GM19239 (cell line): ENCODE results near the gene TLCD4.
"Not testable (repeated sequence)": the region's sequence is repeated elsewhere in the genome, so short reads cannot be mapped to it uniquely, and the experiment has no call there.

Experiments
- DNase-seq: peaks from one replicate; pipeline ENCODE4 v3.0.0; 2011; ENCODE audit warnings: low spot score; ENCODE audit not compliant: insufficient read length
- FAIRE-seq: peaks from 2 replicates; lab custom pipeline; 2011; peaks lifted over from hg19 to GRCh38; lab: Jason Lieb, UNC

TLCD4 gene

GRCh38 chr1:95139039-95139438 is 21.9 kb downstream of the TLCD4 start:
- FAIRE-seq: no peak
- no peak for DNase-seq

GRCh38 chr1:95140791-95141190 is 23.6 kb downstream of the TLCD4 start:
- FAIRE-seq (no peak), DNase-seq (no peak)

GRCh38 chr1:95145493-95145892 is 28.3 kb downstream of the TLCD4 start:
- FAIRE-seq: no peak
- no peak for DNase-seq

GRCh38 chr1:95146637-95147036 is 29.5 kb downstream of the TLCD4 start:
- FAIRE-seq: no peak
- no peak for DNase-seq

GRCh38 chr1:95154096-95154495 is 36.9 kb downstream of the TLCD4 start:
- DNase-seq: no peak

GRCh38 chr1:95165569-95165968 is 48.4 kb downstream of the TLCD4 start:
- FAIRE-seq, DNase-seq: not testable (repeated sequence)

More at GRCh38 chr1:95154096-95154495, 36.9 kb downstream of the TLCD4 start:
- no peak for FAIRE-seq
